SIG-M5 treated with dmso at 0.1 percent for 504 hours (cell line): ENCODE results near the gene LOXL1.
"Not testable (repeated sequence)": the region's sequence is repeated elsewhere in the genome, so short reads cannot be mapped to it uniquely, and the experiment has no call there.

ENCODE experiments used
- DNase-seq: peaks from one replicate; lab custom pipeline; 2025; ENCODE audit not compliant: unreplicated experiment; lab: John Stamatoyannopoulos, UW

Gene LOXL1

GRCh38 chr15:73973683-73974200, 47.5 kb downstream of the LOXL1 start:
- not testable (repeated sequence) for DNase-seq

- peak; percentile 35 for DNase-seq
Measured at GRCh38 chr15:73975440-73976125, 49.3 kb downstream of the LOXL1 start.

GRCh38 chr15:73978896-73979295, 52.6 kb downstream of the LOXL1 start:
- no peak for DNase-seq

- no peak for DNase-seq
Measured at GRCh38 chr15:73979636-73980035, 53.4 kb downstream of the LOXL1 start.

- DNase-seq = no peak
Measured at GRCh38 chr15:73981761-73982221, 55.5 kb downstream of the LOXL1 start.

GRCh38 chr15:73982222-73982962, 56.1 kb downstream of the LOXL1 start:
- DNase-seq = no peak

GRCh38 chr15:73983211-73983727, 57.0 kb downstream of the LOXL1 start:
- no peak for DNase-seq

GRCh38 chr15:73983773-73984172, 57.5 kb downstream of the LOXL1 start:
- no peak for DNase-seq

- no peak for DNase-seq
Measured at GRCh38 chr15:73984208-73984979, 58.1 kb downstream of the LOXL1 start.

- DNase-seq = no peak
Measured at GRCh38 chr15:73985101-73985873, 59.0 kb downstream of the LOXL1 start.

GRCh38 chr15:73986055-73986775, 60.0 kb downstream of the LOXL1 start:
- no peak for DNase-seq

- no peak for DNase-seq
Measured at GRCh38 chr15:73986776-73987056, 60.5 kb downstream of the LOXL1 start.

- DNase-seq = no peak
Measured at GRCh38 chr15:73987250-73987649, 61.0 kb downstream of the LOXL1 start.

- no peak for DNase-seq
Measured at GRCh38 chr15:73987681-73988444, 61.6 kb downstream of the LOXL1 start.

GRCh38 chr15:73988445-73988969, 62.2 kb downstream of the LOXL1 start:
- no peak for DNase-seq

GRCh38 chr15:73989001-73989798, 62.9 kb downstream of the LOXL1 start:
- DNase-seq = no peak

GRCh38 chr15:73990250-73991005, 64.2 kb downstream of the LOXL1 start:
- no peak for DNase-seq

GRCh38 chr15:73991260-73991659, 65.0 kb downstream of the LOXL1 start:
- DNase-seq = no peak
